Upper lobe of left lung (tissue), 4 donors: ENCODE results near the gene CCDC3.

Source experiments
- POLR2AphosphoS5 ChIP-seq, 2 donors: sonication (generic); formaldehyde crosslinking; IDR thresholded peaks; one replicate each; pipeline ENCODE4 v1.5.1; 2017; ENCODE audit warnings: antibody characterized with exemption in 2 of 2
- TF ChIP-seq, protein P1 (sequence below), 6 experiments: fragments of 450-650 bp in 4 of 6; fragments of 200-600 bp in 2 of 6; sonication (generic) in 2 of 6; IDR thresholded peaks; one replicate each; pipeline ENCODE4 v1.5.1; 2016 to 2019; ENCODE audit warnings: antibody characterized with exemption in 6 of 6

DNA sequence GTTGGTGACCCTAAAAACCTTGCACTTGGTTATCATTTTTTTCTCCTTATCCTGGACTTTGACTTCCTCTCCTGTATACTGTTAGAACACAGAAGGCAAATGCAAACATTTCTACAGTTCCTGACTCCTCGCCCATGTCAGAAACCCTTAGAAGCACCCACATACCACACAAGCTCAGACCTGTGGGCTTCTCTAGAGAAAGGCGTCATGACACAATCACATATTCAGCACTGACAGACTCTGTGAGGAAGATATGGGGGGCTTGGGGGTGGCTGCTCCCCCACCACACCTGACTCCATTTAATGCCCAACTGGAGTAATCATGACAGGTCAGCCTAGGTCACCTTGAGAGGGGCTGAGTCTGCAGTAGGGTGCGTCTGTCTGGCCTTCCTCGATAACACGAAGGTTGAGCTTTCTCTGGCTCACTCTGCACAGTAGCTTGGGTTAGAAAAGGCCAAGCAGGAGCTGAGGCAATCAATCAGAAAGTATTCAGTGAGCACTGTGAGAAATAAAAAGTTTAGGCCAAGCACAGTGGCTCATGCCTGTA, 50.9 kb downstream of the CCDC3 start:
- TF ChIP-seq, protein P1, sequence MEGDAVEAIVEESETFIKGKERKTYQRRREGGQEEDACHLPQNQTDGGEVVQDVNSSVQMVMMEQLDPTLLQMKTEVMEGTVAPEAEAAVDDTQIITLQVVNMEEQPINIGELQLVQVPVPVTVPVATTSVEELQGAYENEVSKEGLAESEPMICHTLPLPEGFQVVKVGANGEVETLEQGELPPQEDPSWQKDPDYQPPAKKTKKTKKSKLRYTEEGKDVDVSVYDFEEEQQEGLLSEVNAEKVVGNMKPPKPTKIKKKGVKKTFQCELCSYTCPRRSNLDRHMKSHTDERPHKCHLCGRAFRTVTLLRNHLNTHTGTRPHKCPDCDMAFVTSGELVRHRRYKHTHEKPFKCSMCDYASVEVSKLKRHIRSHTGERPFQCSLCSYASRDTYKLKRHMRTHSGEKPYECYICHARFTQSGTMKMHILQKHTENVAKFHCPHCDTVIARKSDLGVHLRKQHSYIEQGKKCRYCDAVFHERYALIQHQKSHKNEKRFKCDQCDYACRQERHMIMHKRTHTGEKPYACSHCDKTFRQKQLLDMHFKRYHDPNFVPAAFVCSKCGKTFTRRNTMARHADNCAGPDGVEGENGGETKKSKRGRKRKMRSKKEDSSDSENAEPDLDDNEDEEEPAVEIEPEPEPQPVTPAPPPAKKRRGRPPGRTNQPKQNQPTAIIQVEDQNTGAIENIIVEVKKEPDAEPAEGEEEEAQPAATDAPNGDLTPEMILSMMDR (IDR thresholded peaks at IDR 0.05): no peak
- no peak for TF ChIP-seq POLR2AphosphoS5 (IDR thresholded peaks at IDR 0.05)
